GM18951 (cell line): ENCODE data around the gene CNBD2.
"Not testable (repeated sequence)": the region's sequence is repeated elsewhere in the genome, so short reads cannot be mapped to it uniquely, and the experiment has no call there.

Experiments
- POLR2A ChIP-seq: IDR thresholded peaks from 4 replicates; pipeline ENCODE4 v1.6.1; 2011; ENCODE audit warnings: mild to moderate bottlenecking; ENCODE audit not compliant: insufficient read length, insufficient read depth; ENCODE audit errors: extremely low read depth
- in situ Hi-C: fragments of 300-500 bp; cut with MboI; formaldehyde crosslinking; loops from one replicate; pipeline ENCODE4 v1.12.0; 2022; ENCODE audit warnings: low sequenced_read_pairs, mixed read lengths, inconsistent platforms; ENCODE audit not compliant: unreplicated experiment

The CNBD2 gene

DNA sequence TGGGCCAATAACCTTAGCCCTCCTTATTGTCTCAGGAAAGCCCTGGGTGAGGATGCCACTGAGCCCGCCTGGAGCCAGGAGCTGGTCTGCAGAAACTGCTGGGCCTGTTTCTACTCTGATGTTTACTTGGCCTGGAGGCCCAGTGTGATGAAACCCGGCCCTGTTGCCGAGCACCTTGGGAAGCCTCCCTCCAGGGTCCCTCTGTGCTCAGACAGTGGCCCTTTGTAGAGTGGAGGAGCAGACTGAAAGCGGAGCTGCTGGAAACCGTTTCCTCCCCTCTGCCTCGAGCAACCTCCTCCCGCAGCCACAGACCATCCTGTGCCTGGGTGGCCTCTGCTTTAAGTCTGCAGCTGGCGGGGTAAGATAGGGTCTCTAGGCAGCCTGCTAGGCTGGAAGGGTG is 102.1 kb downstream of the CNBD2 start:
- TF ChIP-seq POLR2A: no peak
- in situ Hi-C loops: no loop called here

DNA sequence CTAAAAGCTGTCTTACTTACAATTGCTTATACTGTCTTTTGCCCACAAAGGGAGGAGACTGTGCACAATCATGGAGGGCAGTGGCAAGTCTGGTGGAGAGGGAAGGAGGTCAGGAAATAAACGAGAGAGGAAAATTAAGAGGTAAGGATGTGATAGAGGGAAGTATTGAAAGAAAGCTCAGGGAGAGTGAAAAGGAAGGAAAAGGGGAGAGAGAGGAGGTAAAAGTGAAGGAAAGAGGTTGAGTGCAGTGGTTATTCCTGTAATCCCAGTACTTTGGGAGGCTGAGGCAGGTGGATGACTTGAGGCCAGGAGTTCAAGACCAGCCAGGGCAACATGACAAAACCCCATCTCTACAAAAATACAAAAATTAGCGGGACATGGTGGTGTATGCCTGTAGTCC is 103.5 kb downstream of the CNBD2 start:
- no peak for TF ChIP-seq POLR2A
- in situ Hi-C loops: no loop called here

DNA sequence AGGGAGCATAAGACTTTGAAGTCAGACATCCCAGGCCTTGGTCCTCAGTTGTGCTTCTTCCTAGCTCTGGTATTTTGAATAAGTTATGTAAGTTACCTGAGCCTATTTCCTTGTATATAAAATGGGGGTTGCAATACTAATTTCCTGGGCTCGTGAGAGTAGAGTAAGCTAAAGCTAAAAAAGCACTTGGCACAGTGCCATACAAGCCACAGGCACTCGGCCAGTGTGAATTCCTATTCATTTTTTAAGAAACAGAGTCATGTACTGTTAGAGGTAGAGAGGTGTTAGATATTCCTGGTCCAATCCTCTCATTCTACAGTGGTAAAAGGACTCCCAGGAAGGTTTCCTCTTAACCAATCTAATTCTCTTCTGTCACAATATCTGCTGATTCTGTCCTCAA is 106.6 kb downstream of the CNBD2 start:
- TF ChIP-seq POLR2A: no peak
- in situ Hi-C loops: no loop called here

DNA sequence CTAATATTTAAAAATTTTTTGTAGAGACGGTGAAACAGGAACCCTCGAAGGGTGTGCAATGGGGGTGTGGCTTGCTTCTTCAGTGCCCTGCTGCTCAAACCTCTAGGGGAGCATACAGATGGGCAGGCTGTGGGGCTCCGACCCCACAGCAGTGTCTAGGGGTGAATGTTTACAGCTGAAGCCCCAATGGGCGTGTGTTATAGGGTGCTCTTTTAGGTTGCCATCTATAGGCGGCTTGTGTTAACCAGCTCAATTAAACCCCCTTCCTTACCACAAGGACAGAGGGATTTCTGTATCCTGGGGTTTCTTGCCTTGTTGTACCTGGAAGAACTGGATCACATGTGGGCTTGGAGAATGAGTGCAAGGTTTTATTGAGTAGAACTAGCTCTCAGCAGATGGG is 109.4 kb downstream of the CNBD2 start:
- in situ Hi-C loops: not testable (repeated sequence)

DNA sequence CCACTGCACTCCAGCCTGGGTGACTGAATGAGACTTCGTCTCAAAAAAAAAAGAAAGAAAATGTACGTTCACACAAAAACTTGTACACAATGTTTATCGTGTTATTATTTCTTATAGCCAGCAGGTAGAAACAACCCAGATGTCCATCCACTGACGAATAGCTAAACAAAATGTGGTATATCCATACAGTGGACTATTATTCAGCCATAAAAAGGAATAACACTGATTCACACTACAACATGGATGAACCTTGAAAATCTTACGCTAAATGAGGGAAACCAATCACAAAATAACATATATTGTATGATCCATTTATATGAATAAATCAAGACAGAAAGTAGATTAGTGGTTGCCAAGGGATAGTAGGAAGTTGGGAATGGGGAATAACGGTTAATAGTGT is 111.1 kb downstream of the CNBD2 start:
- in situ Hi-C loops: no loop called here
- no peak for TF ChIP-seq POLR2A

DNA sequence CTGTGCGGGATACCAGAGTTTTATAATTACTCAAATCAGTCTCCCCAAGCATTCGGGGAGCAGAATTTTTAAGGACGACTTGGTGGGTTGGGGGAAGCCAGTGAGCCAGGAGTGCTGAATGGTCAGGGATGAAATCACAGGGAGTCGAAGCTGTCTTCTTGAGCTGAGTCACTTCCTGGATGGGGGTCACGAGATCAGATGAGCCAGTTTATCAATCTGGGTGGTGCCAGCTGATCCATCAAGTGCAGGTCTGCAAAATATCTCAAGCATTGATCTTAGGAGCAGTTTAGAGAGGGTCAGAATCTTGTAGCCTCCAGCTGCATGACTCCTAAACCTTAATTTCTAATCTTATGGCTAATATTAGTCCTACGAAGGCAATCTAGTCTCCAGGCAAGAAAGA is 111.6 kb downstream of the CNBD2 start:
- in situ Hi-C loops: not testable (repeated sequence)
